BLaER1 treated with 17β-estradiol and CSF1 and Interleukin-3, amounts not matched to agents 10 nM and 100 nM (cell line): ENCODE results near the gene NPSR1.
A peak's percentile ranks its signal among the peaks of the same experiment; 100 is the strongest.

Source experiments
- H3K27ac ChIP-seq, 11 experiments: shearing (Covaris generic); formaldehyde crosslinking; 2 replicates each; pipeline ENCODE4 v1.8.1; 2022
- H3K27me3 ChIP-seq, 11 experiments: shearing (Covaris generic); formaldehyde crosslinking; 2 replicates each; pipeline ENCODE4 v1.8.1; 2022
- H3K36me3 ChIP-seq, 11 experiments: shearing (Covaris generic); formaldehyde crosslinking; 2 replicates each; pipeline ENCODE4 v1.8.1; 2022
- H3K4me1 ChIP-seq, 10 experiments: shearing (Covaris generic); formaldehyde crosslinking; 2 replicates each; pipeline ENCODE4 v1.8.1; 2022
- H3K4me2 ChIP-seq, 11 experiments: shearing (Covaris generic); formaldehyde crosslinking; 2 replicates each; pipeline ENCODE4 v1.8.1; 2022
- H3K4me3 ChIP-seq, 10 experiments: shearing (Covaris generic); formaldehyde crosslinking; 2 replicates each; pipeline ENCODE4 v1.8.1; 2022
- H3K9ac ChIP-seq, 11 experiments: shearing (Covaris generic); formaldehyde crosslinking; 2 replicates each; pipeline ENCODE4 v1.8.1; 2022
- H3K9me3 ChIP-seq, 11 experiments: shearing (Covaris generic); formaldehyde crosslinking; replicated peaks in 1 of 11; 2 replicates each; pipeline ENCODE4 v1.8.1; 2022
- H4K20me1 ChIP-seq, 11 experiments: shearing (Covaris generic); formaldehyde crosslinking; 2 replicates each; pipeline ENCODE4 v1.8.1; 2022
- Cebpa-rat ChIP-seq, 11 experiments: shearing (Covaris generic); IDR thresholded peaks; 2 replicates each; pipeline ENCODE4 v1.8.1; 2022

The NPSR1 gene

DNA sequence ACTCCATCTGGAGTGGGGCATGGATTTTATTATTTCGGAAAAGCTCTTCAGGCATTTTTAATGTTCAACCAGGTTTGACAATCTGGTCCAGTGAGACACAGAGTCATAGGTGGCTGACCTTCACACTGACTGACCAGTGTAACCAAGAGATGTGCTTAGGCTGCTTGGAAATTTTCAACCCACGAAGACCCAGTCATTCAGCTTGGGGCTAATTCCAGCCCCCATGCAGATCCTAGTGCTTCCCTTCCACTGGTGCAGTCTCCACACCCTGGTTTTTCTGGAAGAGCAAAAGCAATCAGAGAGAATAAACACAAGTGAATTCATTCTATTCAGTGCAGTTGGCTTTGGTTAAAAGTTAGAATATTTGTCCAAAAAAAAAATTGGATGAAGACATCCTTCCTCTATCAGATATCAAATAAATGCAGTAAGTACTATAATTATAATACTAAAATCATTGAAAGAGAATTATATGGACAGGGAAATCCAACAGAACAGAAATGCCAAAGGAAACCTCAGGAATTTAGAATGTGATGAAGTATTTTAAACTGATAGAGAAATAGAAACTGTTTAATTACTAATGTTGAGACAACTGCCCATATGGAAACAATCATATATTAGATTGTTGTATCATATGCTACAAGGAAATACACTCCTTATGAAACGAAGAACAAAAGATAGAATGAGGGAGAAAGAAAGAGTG lies 178.0 kb downstream of the NPSR1 start:
- Histone ChIP-seq H3K4me3 (no peak overlapping the region), H4K20me1 (no peaks in the 10 kb centered on the region), H3K4me2 (no peak overlapping the region), H3K9me3 (no peaks in the 10 kb centered on the region), H3K27ac (no peak overlapping the region), H3K27me3 (no peaks in the 10 kb centered on the region), H3K4me1 (peaks cover 0 to 18% (median 11%) of the 10 kb centered on the region in 10 experiments; a peak in 13 of 20 replicates), H3K36me3 (no peaks in the 10 kb centered on the region), H3K9ac (no peak overlapping the region)
- no peak for TF ChIP-seq Cebpa-rat (IDR thresholded peaks at IDR 0.05)

- Histone ChIP-seq H3K4me2 (peak overlapping the region in 7 of 11 experiments; percentile 12 to 75 (median 38); a peak in 12 of 22 replicates), H3K36me3 (no peaks in the 10 kb centered on the region), H3K9ac (peak overlapping the region in 1 of 11 experiments; percentile 13; a peak in 1 of 22 replicates), H3K4me1 (peaks cover 0 to 18% (median 11%) of the 10 kb centered on the region in 10 experiments; a peak in 13 of 20 replicates), H4K20me1 (no peaks in the 10 kb centered on the region), H3K27ac (peak overlapping the region in 4 of 11 experiments; percentile 11 to 60 (median 39); a peak in 6 of 22 replicates), H3K4me3 (no peak overlapping the region), H3K27me3 (no peaks in the 10 kb centered on the region), H3K9me3 (no peaks in the 10 kb centered on the region)
- TF ChIP-seq Cebpa-rat (IDR thresholded peaks at IDR 0.05): no peak
Measured at GRCh38 chr7:34837316-34837715, 179.3 kb downstream of the NPSR1 start.

GRCh38 chr7:34837801-34838201 lies 179.8 kb downstream of the NPSR1 start:
- Histone ChIP-seq H3K4me2 (peak overlapping the region in 7 of 11 experiments; percentile 12 to 75 (median 38); a peak in 12 of 22 replicates), H3K4me3 (no peak overlapping the region), H3K4me1 (peaks cover 0 to 18% (median 11%) of the 10 kb centered on the region in 10 experiments; a peak in 13 of 20 replicates), H3K27ac (peak overlapping the region in 4 of 11 experiments; percentile 11 to 60 (median 39); a peak in 6 of 22 replicates), H3K36me3 (no peaks in the 10 kb centered on the region), H3K9ac (peak overlapping the region in 1 of 11 experiments; percentile 13; a peak in 1 of 22 replicates), H4K20me1 (no peaks in the 10 kb centered on the region), H3K9me3 (no peaks in the 10 kb centered on the region), H3K27me3 (no peaks in the 10 kb centered on the region)
- no peak for TF ChIP-seq Cebpa-rat (IDR thresholded peaks at IDR 0.05)

GRCh38 chr7:34838329-34838728 lies 180.3 kb downstream of the NPSR1 start:
- TF ChIP-seq Cebpa-rat (IDR thresholded peaks at IDR 0.05): no peak
- H3K4me3 ChIP-seq: no peak overlapping the region
- peak overlapping the region in 4 of 11 experiments; percentile 35 to 75 (median 48); a peak in 6 of 22 replicates for H3K4me2 ChIP-seq
- peaks cover 0 to 18% (median 11%) of the 10 kb centered on the region in 10 experiments; a peak in 13 of 20 replicates for H3K4me1 ChIP-seq
- H3K27me3 ChIP-seq: no peaks in the 10 kb centered on the region
- peak overlapping the region in 2 of 11 experiments; percentile 55 to 60; a peak in 3 of 22 replicates for H3K27ac ChIP-seq
- no peak overlapping the region for H3K9ac ChIP-seq
- H4K20me1 ChIP-seq: no peaks in the 10 kb centered on the region
- no peaks in the 10 kb centered on the region for H3K9me3 ChIP-seq
- H3K36me3 ChIP-seq: no peaks in the 10 kb centered on the region

DNA sequence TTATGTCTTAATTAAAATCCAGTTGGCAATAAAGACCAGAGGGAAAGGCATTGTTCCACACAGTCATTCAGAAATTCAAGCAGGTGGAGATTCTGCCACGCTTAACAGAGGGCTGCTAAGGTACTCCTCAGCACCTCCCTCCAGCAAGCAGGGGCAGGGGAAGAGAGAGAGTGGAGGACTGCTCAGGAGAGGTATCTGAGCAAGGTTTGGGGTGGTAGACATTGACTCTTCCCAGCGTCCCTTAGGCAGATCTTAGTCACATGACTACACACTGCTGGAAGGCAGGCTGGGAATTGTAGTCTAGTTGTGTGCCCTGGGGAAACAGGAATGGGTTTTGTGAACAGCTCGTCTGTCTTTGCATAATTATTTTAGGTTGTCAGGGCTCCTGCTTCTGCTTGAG lies 181.6 kb downstream of the NPSR1 start:
- Histone ChIP-seq H3K27me3 (no peaks in the 10 kb centered on the region), H3K4me2 (no peak overlapping the region), H3K9ac (no peak overlapping the region), H3K36me3 (no peaks in the 10 kb centered on the region), H4K20me1 (no peaks in the 10 kb centered on the region), H3K4me1 (peaks cover 0 to 18% (median 11%) of the 10 kb centered on the region in 10 experiments; a peak in 13 of 20 replicates), H3K27ac (no peak overlapping the region), H3K9me3 (no peaks in the 10 kb centered on the region), H3K4me3 (no peak overlapping the region)
- TF ChIP-seq Cebpa-rat (IDR thresholded peaks at IDR 0.05): no peak

DNA sequence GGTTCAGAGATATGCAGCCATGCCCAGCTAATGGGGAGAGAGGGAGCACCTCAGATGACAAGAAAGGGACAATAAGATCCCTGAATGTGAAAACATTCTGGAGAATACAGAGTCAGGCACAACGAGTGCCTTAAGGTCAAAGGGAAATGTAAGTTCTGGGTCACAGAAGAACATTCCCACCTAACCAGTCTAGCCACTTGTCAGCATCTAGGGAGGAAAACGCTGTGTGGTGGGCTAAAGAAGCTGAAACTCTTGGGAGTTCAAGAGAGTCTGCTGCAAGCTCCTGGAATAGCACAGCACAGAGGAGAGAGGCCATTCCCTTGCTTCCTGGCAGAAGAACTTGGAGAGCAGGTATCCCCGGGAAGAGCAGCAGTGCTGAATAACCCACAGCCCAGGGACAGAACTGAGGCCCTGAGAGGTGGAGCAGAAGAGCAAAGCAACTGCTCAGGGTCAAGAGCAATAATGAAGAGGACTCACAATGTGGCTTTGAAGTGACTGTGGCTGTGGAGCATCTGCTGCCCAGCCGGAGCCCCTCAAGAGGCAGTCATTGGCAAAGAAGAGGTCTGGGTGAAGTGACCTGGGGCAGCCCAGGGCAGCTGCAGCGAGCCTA lies 182.3 kb downstream of the NPSR1 start:
- H3K9me3 ChIP-seq: no peaks in the 10 kb centered on the region
- no peak overlapping the region for H3K4me3 ChIP-seq
- no peak for TF ChIP-seq Cebpa-rat (IDR thresholded peaks at IDR 0.05)
- no peaks in the 10 kb centered on the region for H3K27me3 ChIP-seq
- H3K27ac ChIP-seq: no peak overlapping the region
- H3K4me1 ChIP-seq: peaks cover 0 to 18% (median 11%) of the 10 kb centered on the region in 10 experiments; a peak in 13 of 20 replicates
- no peaks in the 10 kb centered on the region for H4K20me1 ChIP-seq
- H3K4me2 ChIP-seq: no peak overlapping the region
- H3K36me3 ChIP-seq: no peaks in the 10 kb centered on the region
- H3K9ac ChIP-seq: no peak overlapping the region

GRCh38 chr7:34841326-34841725 lies 183.3 kb downstream of the NPSR1 start:
- no peaks in the 10 kb centered on the region for H3K36me3 ChIP-seq
- no peaks in the 10 kb centered on the region for H4K20me1 ChIP-seq
- H3K4me1 ChIP-seq: peaks cover 0 to 18% (median 11%) of the 10 kb centered on the region in 10 experiments; a peak in 13 of 20 replicates
- H3K4me2 ChIP-seq: no peak overlapping the region
- no peak for TF ChIP-seq Cebpa-rat (IDR thresholded peaks at IDR 0.05)
- no peak overlapping the region for H3K9ac ChIP-seq
- H3K4me3 ChIP-seq: no peak overlapping the region
- H3K9me3 ChIP-seq: no peaks in the 10 kb centered on the region
- H3K27ac ChIP-seq: no peak overlapping the region
- H3K27me3 ChIP-seq: no peaks in the 10 kb centered on the region

DNA sequence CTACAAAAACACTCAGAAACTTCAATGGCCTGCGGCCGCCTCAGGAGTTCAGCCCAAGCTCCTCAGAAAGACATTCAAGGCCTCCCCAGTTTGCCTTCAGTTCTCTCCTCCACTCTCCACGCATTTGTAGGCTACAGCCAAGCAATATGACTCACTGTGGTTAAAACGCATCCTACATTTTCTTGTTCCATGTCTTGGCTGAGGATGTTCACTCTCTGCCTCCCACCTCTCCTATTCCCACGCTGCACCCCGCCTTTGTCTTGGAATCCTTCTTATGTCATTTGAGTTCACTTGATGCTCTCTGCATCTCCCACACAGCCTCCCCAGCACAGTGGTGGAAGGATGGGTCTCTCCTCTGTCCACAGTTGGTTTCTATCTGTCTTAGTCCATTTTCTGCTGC lies 184.8 kb downstream of the NPSR1 start:
- no peak for TF ChIP-seq Cebpa-rat (IDR thresholded peaks at IDR 0.05)
- Histone ChIP-seq H3K9ac (no peak overlapping the region), H3K4me1 (peaks cover 0 to 7% (median 4%) of the 10 kb centered on the region in 10 experiments; a peak in 13 of 20 replicates), H3K4me3 (no peak overlapping the region), H3K9me3 (no peaks in the 10 kb centered on the region), H3K27ac (no peak overlapping the region), H3K4me2 (no peak overlapping the region), H3K27me3 (no peaks in the 10 kb centered on the region), H4K20me1 (no peaks in the 10 kb centered on the region), H3K36me3 (no peaks in the 10 kb centered on the region)

DNA sequence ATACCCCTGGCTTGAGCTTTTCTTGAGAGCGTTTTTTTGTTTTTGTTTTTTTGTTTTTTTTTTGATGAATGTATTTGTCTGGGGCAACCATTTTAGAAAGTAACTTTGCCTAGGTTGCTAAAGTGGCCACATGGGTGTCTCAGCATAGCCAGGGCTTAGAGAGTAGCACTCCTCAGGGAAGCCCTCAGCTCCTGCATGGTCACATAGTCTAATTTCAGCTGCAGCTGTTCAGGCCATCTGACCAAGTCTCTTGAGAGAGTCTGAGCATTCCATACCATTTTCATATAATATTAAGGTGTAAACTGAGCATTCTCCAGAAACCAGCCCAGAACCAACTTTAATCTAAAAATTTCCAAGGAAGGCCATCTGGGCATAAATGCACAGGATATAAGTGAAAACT lies 186.4 kb downstream of the NPSR1 start:
- H3K4me2 ChIP-seq: no peak overlapping the region
- H3K27me3 ChIP-seq: no peaks in the 10 kb centered on the region
- no peak for TF ChIP-seq Cebpa-rat (IDR thresholded peaks at IDR 0.05)
- H3K4me3 ChIP-seq: no peak overlapping the region
- no peak overlapping the region for H3K27ac ChIP-seq
- no peaks in the 10 kb centered on the region for H3K36me3 ChIP-seq
- no peaks in the 10 kb centered on the region for H3K9me3 ChIP-seq
- H3K9ac ChIP-seq: no peak overlapping the region
- H3K4me1 ChIP-seq: no peaks in the 10 kb centered on the region
- H4K20me1 ChIP-seq: no peaks in the 10 kb centered on the region
